A549 (cell line): ENCODE measurements around the gene ESPN. TPM values are rescaled to one million over a fixed set of nuclear protein-coding genes. Genes with fewer than 3 reads are reported as not detected.

Experiments
- ATAC-seq, 2 experiments: fragments of 200-7000 bp in 1 of 2; fragments of >200 bp in 1 of 2; cut with Nextera tagmentation in 1 of 2; cut with Tn5 transposase in 1 of 2; 3 replicates each; pipeline versions ENCODE4 v1.8.0 to v1.9.1; 2018 to 2020; ENCODE audit warnings: mild to moderate bottlenecking in 1 of 2, moderate library complexity in 1 of 2
- CTCF ChIA-PET: fragments of 300-600 bp; sonication (Branson Sonifier 250); formaldehyde crosslinking; extraction: SDS; loops from one replicate; lab custom pipeline; 2021; ENCODE audit warnings: antibody characterized with exemption, inconsistent platforms; lab: Yijun Ruan, JAX
- POLR2A ChIA-PET: fragments of 350-600 bp; formaldehyde crosslinking; extraction: SDS; loops from one replicate; lab custom pipeline; 2021; ENCODE audit warnings: antibody characterized with exemption, inconsistent platforms; lab: Yijun Ruan, JAX
- DNase-seq, 2 experiments: peaks; one replicate each; pipeline versions ENCODE4 v3.0.0 to v3.0.0-alpha.2; 2011 to 2016; ENCODE audit warnings: low read depth in 1 of 2, low spot score in 1 of 2
- FAIRE-seq: peaks from 2 replicates; lab custom pipeline; 2011; peaks lifted over from hg19 to GRCh38; lab: Jason Lieb, UNC
- H3K27ac ChIP-seq, 2 experiments: fragments of >200 bp; sonication (Bioruptor Twin); formaldehyde crosslinking; 3 replicates each; pipeline ENCODE4 v1.5.1; 2016 to 2017
- H3K4me1 ChIP-seq: fragments of >200 bp; sonication (Bioruptor Twin); formaldehyde crosslinking; 3 replicates; pipeline ENCODE4 v1.6.1; 2016
- H3K4me2 ChIP-seq: fragments of >200 bp; sonication (Bioruptor Twin); formaldehyde crosslinking; 3 replicates; pipeline ENCODE4 v1.6.1; 2016
- H3K4me3 ChIP-seq: fragments of >200 bp; sonication (Bioruptor Twin); formaldehyde crosslinking; 3 replicates; pipeline ENCODE4 v1.5.1; 2016
- H3K9me3 ChIP-seq: fragments of >200 bp; sonication (Bioruptor Twin); formaldehyde crosslinking; 3 replicates; pipeline ENCODE4 v1.6.1; 2016
- CBX8 ChIP-seq: fragments of 200-600 bp; sonication (generic); IDR thresholded peaks from 2 replicates; pipeline ENCODE4 v1.6.1; 2016
- CHD2 ChIP-seq: fragments of 150-350 bp; IDR thresholded peaks from 2 replicates; pipeline ENCODE4 v1.6.1; 2014; ENCODE audit warnings: low read length; ENCODE audit not compliant: partially characterized antibody
- ESRRA ChIP-seq: fragments of 150-350 bp; IDR thresholded peaks from 2 replicates; pipeline ENCODE4 v1.6.1; 2014; ENCODE audit warnings: mild to moderate bottlenecking, low read length, borderline replicate concordance
- FOSL2 ChIP-seq, 2 experiments: fragments of 450-650 bp in 1 of 2; fragments of >200 bp in 1 of 2; sonication (Bioruptor Twin) in 1 of 2; formaldehyde crosslinking; IDR thresholded peaks; 2 replicates each; pipeline versions ENCODE4 v1.5.0 to v1.6.1; 2016 to 2020; ENCODE audit warnings: mild to moderate bottlenecking in 1 of 2, moderate library complexity in 1 of 2
- HDAC2 ChIP-seq: fragments of 200-600 bp; sonication (generic); IDR thresholded peaks from 2 replicates; pipeline ENCODE4 v1.6.1; 2016
- HEYL ChIP-seq: fragments of 250-450 bp; sonication (Bioruptor Pico); IDR thresholded peaks from 2 replicates; pipeline ENCODE4 v1.8.0; 2021; ENCODE audit warnings: mild to moderate bottlenecking, moderate library complexity
- HOXB5 ChIP-seq: fragments of 250-450 bp; sonication (Bioruptor Pico); IDR thresholded peaks from 2 replicates; pipeline ENCODE4 v1.5.0; 2020; ENCODE audit warnings: mild to moderate bottlenecking, moderate library complexity
- JUN ChIP-seq, 2 experiments: fragments of >200 bp; sonication (Bioruptor Twin); formaldehyde crosslinking; IDR thresholded peaks; 2 replicates in 1 of 2; 3 replicates in 1 of 2; pipeline ENCODE4 v1.6.1; 2016 to 2017
- PHF8 ChIP-seq: fragments of 200-600 bp; sonication (generic); IDR thresholded peaks from 2 replicates; pipeline ENCODE4 v1.6.1; 2016; ENCODE audit warnings: low read depth, mild to moderate bottlenecking, antibody characterized with exemption, moderate library complexity, borderline replicate concordance
- RAD21 ChIP-seq, 2 experiments: fragments of >200 bp in 1 of 2; sonication (Bioruptor Twin) in 1 of 2; formaldehyde crosslinking in 1 of 2; IDR thresholded peaks in 1 of 2; conservative IDR thresholded peaks in 1 of 2; 2 replicates in 1 of 2; 3 replicates in 1 of 2; pipeline ENCODE4 v1.6.1; 2012 to 2018; ENCODE audit warnings: inconsistent platforms in 1 of 2
- RARB ChIP-seq: fragments of 250-450 bp; sonication (Bioruptor Pico); IDR thresholded peaks from 2 replicates; pipeline ENCODE4 v1.8.0; 2021; ENCODE audit warnings: mild to moderate bottlenecking, moderate library complexity
- RFX5 ChIP-seq: fragments of 450-650 bp; IDR thresholded peaks from 2 replicates; pipeline ENCODE4 v1.7.1; 2014; ENCODE audit warnings: antibody characterized with exemption, mild to moderate bottlenecking, moderate library complexity
- SMC3 ChIP-seq: fragments of >200 bp; sonication (Bioruptor Twin); formaldehyde crosslinking; IDR thresholded peaks from 3 replicates; pipeline ENCODE4 v1.6.1; 2018; ENCODE audit warnings: inconsistent platforms
- ZC3H11A ChIP-seq: fragments of 450-650 bp; IDR thresholded peaks from 2 replicates; pipeline ENCODE4 v1.6.1; 2014; ENCODE audit warnings: antibody characterized with exemption, mild to moderate bottlenecking
- WGBS: methylation state at CpG from one replicate; pipeline ENCODE4 v1.1.6; 2017; ENCODE audit errors: missing lambda C conversion rate; 5-methylcytosine and 5-hydroxymethylcytosine counted together
- polyA plus RNA-seq, 4 experiments: library from polyadenylated mRNA; depleted of rRNA in 3 of 4; stranded (reverse); fragments of >200 nt; fragmentation: RNase III in 1 of 4; extraction: RNeasy Plus Mini Kit Qiagen cat#74134 plus additional on column Dnase treatment in 1 of 4; gene quantifications; 2 replicates in 3 of 4; 3 replicates in 1 of 4; pipeline ENCODE4 v1.2.3, GENCODE V29; 2011 to 2017
- TF ChIP-seq, protein P1 (sequence below): fragments of 450-650 bp; IDR thresholded peaks from 2 replicates; pipeline ENCODE4 v1.6.1; 2014; ENCODE audit warnings: antibody characterized with exemption
- TF ChIP-seq, protein P2 (sequence below): fragments of >200 bp; sonication (Bioruptor Twin); formaldehyde crosslinking; IDR thresholded peaks from 2 replicates; pipeline ENCODE4 v1.6.1; 2016
- TF ChIP-seq, protein P3 (sequence below): fragments of >200 bp; sonication (Bioruptor Twin); formaldehyde crosslinking; IDR thresholded peaks from 3 replicates; pipeline ENCODE4 v1.5.1; 2016
- TF ChIP-seq, protein P4 (sequence below): fragments of 200-600 bp; sonication (generic); IDR thresholded peaks from 2 replicates; pipeline ENCODE4 v1.6.1; 2016; ENCODE audit warnings: antibody characterized with exemption, mild to moderate bottlenecking, moderate library complexity
- TF ChIP-seq, protein P5 (sequence below): IDR thresholded peaks from 2 replicates; pipeline ENCODE4 v1.6.1; 2012; ENCODE audit warnings: low read depth, borderline replicate concordance

The ESPN gene
- polyA plus RNA-seq, 2 of the 4 experiments (the other 2 are of a cell fraction) = 0.22 to 0.28 TPM

DNA sequence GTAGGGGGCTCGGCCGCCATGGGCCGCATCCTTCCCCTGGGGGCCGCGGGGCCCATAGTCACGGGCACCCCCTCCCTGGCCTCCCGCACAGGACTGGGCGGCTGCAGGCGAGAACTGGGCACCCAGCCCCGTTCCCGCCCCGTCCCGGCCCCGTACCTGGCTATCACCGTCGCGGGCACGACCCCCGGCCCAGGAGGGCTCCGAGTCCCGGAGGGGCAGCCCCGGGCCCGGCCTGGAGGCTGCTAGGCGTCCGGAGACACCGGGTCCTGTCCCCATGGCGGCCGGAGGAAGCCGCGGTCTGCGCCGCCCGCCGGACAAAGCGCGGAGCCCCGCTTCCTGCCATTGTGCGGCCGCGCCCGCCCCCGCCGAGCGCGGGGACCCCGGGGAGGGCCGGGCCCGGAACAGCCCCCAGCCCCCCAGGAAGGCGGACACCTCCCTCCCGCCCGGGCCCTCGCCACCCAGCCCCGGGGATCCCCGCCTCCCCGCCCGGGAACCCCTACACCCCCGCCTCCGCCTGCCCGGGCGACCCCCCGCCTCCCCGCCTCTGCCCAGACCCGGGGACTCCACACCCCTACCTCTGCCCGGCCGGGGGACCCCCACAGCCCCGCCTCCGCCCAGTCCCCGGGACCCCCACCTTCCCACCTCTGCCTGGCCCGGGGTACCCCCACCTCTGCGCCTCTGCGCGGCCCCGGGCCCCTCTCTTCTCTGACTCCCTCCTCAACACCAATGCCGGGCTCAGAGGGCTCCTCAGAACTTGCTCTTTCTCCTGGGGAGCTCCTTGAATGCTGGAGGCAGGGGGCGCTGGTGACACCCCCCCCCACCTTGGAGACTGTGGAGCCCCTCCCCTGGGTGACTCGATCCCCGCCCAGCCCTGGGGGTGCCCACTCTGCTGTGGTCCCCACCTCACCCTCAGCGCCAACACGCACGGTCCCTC lies 60.9 kb downstream of the ESPN start (continued):
- no peak for TF ChIP-seq ZC3H11A
- TF ChIP-seq RARB = no peak

DNA sequence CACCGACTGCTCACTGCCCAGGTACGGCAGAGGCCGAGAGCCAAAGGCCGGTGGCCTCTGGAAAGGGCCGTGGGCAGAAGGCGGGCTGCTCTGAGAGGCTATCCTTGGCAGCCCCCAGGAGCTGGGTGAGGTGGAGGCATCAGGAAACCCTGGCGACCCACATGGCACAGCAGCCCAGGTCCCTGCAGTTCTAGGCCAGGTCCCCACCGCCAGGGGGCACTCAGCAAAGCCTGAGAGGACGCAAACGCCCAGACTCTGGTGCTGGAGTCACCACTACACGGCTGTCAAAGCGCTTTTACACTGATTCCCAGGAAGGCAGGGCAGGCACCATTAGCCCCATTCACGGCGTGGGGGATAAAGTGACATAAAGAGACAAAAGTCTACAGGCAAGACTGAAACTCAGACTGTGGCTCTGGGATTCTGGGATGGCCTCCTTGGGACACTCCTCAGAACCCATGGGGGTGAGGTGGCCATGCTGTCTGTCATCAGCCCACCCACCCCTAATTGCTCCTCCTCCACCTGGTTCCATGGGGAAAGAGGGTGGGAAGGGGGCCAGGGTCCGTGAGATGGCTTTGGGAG lies 61.9 kb downstream of the ESPN start:
- peak; percentile 77 to 78 for DNase-seq

DNA sequence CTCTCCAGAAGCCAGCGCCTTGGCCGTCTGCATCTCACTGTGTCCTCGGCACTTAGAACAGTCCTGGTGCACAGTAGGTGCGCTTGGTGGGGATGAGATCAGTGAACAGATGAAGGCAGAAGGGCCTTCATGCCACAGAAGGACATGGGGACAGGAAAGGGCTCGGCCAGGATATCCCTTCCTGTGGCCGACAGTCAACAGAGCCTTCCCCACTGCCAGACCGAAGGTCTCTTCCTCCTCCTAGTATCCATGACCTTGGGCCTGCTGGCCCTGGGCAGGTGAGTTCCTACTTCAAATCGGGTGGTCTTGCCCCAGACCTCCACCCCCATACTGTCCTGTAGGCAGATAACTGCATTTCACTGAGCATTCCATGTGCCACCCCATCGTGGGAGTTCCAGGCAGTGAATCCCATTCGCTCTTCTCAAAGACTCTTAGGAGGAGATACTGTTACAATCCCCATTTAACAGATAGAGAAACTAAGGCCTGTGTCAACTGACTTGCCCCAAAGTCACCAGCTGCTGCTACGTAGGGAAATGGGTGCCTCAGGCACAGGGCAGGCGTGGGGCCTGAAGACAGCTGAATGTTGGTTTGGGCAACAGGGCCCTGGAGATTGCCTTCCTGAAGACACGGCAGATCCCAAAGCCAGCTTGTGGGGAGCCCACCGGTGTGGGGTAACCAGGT lies 63.4 kb downstream of the ESPN start:
- no peak overlapping the region for H3K27ac ChIP-seq
- DNase-seq (no peak), ATAC-seq (no peak), FAIRE-seq (no peak)
- WGBS = 93% methylated on average over 10 of the region's 14 CpGs
- CTCF ChIA-PET = interaction anchor here (0.7 to 4.6 kb wide), 12 partner anchors 12 to 160 kb away, joined by 3 to 54 read pairs (median 4); no protein-coding TSS in a partner anchor
- H3K9me3 ChIP-seq = no peaks in the 10 kb centered on the region
- no peak overlapping the region for H3K4me3 ChIP-seq
- H3K4me2 ChIP-seq = no peak overlapping the region
- POLR2A ChIA-PET = no interaction called here
- peaks cover 23% of the 10 kb centered on the region for H3K4me1 ChIP-seq
- TF ChIP-seq CHD2 (no peak), PHF8 (no peak), HEYL (CRISPR knock-in tag) (no peak), JUN (IDR thresholded peaks at IDR 0.05) (no peak), HOXB5 (no peak), CBX8 (no peak), ZC3H11A (no peak), RFX5 (no peak), HDAC2 (no peak), RAD21 (conservative IDR thresholded peaks at IDR 0.05 in 1 of 2, IDR thresholded peaks at IDR 0.05 in 1 of 2) (no peak), FOSL2 (IDR thresholded peaks at IDR 0.05) (no peak), FOSL2 (CRISPR knock-in tag; IDR thresholded peaks at IDR 0.05) (no peak)
- TF ChIP-seq, protein P1, sequence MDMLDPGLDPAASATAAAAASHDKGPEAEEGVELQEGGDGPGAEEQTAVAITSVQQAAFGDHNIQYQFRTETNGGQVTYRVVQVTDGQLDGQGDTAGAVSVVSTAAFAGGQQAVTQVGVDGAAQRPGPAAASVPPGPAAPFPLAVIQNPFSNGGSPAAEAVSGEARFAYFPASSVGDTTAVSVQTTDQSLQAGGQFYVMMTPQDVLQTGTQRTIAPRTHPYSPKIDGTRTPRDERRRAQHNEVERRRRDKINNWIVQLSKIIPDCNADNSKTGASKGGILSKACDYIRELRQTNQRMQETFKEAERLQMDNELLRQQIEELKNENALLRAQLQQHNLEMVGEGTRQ = no peak
- TF ChIP-seq, protein P2, sequence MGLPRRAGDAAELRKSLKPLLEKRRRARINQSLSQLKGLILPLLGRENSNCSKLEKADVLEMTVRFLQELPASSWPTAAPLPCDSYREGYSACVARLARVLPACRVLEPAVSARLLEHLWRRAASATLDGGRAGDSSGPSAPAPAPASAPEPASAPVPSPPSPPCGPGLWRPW = no peak
- TF ChIP-seq, protein P3, sequence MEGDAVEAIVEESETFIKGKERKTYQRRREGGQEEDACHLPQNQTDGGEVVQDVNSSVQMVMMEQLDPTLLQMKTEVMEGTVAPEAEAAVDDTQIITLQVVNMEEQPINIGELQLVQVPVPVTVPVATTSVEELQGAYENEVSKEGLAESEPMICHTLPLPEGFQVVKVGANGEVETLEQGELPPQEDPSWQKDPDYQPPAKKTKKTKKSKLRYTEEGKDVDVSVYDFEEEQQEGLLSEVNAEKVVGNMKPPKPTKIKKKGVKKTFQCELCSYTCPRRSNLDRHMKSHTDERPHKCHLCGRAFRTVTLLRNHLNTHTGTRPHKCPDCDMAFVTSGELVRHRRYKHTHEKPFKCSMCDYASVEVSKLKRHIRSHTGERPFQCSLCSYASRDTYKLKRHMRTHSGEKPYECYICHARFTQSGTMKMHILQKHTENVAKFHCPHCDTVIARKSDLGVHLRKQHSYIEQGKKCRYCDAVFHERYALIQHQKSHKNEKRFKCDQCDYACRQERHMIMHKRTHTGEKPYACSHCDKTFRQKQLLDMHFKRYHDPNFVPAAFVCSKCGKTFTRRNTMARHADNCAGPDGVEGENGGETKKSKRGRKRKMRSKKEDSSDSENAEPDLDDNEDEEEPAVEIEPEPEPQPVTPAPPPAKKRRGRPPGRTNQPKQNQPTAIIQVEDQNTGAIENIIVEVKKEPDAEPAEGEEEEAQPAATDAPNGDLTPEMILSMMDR = no peak
- TF ChIP-seq, protein P4, sequence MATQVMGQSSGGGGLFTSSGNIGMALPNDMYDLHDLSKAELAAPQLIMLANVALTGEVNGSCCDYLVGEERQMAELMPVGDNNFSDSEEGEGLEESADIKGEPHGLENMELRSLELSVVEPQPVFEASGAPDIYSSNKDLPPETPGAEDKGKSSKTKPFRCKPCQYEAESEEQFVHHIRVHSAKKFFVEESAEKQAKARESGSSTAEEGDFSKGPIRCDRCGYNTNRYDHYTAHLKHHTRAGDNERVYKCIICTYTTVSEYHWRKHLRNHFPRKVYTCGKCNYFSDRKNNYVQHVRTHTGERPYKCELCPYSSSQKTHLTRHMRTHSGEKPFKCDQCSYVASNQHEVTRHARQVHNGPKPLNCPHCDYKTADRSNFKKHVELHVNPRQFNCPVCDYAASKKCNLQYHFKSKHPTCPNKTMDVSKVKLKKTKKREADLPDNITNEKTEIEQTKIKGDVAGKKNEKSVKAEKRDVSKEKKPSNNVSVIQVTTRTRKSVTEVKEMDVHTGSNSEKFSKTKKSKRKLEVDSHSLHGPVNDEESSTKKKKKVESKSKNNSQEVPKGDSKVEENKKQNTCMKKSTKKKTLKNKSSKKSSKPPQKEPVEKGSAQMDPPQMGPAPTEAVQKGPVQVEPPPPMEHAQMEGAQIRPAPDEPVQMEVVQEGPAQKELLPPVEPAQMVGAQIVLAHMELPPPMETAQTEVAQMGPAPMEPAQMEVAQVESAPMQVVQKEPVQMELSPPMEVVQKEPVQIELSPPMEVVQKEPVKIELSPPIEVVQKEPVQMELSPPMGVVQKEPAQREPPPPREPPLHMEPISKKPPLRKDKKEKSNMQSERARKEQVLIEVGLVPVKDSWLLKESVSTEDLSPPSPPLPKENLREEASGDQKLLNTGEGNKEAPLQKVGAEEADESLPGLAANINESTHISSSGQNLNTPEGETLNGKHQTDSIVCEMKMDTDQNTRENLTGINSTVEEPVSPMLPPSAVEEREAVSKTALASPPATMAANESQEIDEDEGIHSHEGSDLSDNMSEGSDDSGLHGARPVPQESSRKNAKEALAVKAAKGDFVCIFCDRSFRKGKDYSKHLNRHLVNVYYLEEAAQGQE = no peak
- TF ChIP-seq, protein P5, sequence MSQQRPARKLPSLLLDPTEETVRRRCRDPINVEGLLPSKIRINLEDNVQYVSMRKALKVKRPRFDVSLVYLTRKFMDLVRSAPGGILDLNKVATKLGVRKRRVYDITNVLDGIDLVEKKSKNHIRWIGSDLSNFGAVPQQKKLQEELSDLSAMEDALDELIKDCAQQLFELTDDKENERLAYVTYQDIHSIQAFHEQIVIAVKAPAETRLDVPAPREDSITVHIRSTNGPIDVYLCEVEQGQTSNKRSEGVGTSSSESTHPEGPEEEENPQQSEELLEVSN = no peak

More for the DNA sequence above, 61.9 kb downstream of the ESPN start:
- no peak for FAIRE-seq
- Histone ChIP-seq H3K4me2 (peak overlapping the region; percentile 52), H3K4me3 (no peak overlapping the region), H3K9me3 (no peaks in the 10 kb centered on the region), H3K27ac (0 out of 6 replicates have a peak overlapping the region, but pooled peaks of 1 of the 2 experiments have one; percentile 49), H3K4me1 (peaks cover 16% of the 10 kb centered on the region)
- ChIA-PET POLR2A (no interaction called here), CTCF (interaction anchor here (0.6 to 4.2 kb wide), 24 partner anchors 9 to 161 kb away, joined by 3 to 35 read pairs (median 4); partner anchors contain the start of genes NOL9 and TAS1R1)
- 33% methylated on average over 7 of the region's 15 CpGs for whole genome bisulfite sequencing
- peak; percentile 52 to 77; a peak in 5 of 6 replicates for ATAC-seq
- peak; percentile 43; the same call in 2 of the 3 replicates for TF ChIP-seq SMC3
- TF ChIP-seq RAD21 (conservative IDR thresholded peaks at IDR 0.05 in 1 of 2, IDR thresholded peaks at IDR 0.05 in 1 of 2) = peak; percentile 39 to 49; a peak in 4 of 5 replicates
- TF ChIP-seq, protein P3 = peak; percentile 62
- TF ChIP-seq ESRRA = no peak
